MCF 10A (cell line): ENCODE measurements around the gene AGT. TPM values are rescaled to one million over a fixed set of nuclear protein-coding genes. Genes with fewer than 3 reads are reported as not detected.

ENCODE experiments used
- BruUV-seq: library from RNA; stranded (reverse); fragments of 400-500 nt; replicated peaks from 2 replicates; lab custom pipeline; 2021; lab: Mats Ljungman, UMichigan
- CTCF ChIA-PET: fragments of 300-600 bp; sonication (Branson Sonifier 250); formaldehyde crosslinking; extraction: SDS; loops from one replicate; lab custom pipeline; 2021; ENCODE audit warnings: antibody characterized with exemption, inconsistent platforms; lab: Yijun Ruan, JAX
- POLR2A ChIA-PET: fragments of 300-600, 350-650 bp; sonication (Branson Sonifier 250); formaldehyde crosslinking; extraction: SDS; loops from one replicate; lab custom pipeline; 2020; ENCODE audit warnings: antibody characterized with exemption, inconsistent platforms; lab: Yijun Ruan, JAX
- DNase-seq: peaks from one replicate; pipeline ENCODE4 v3.0.0-alpha.2; 2018; ENCODE audit not compliant: unreplicated experiment
- H3K27ac Mint-ChIP-seq: one replicate; pipeline ENCODE4 v1.8.0; 2022; ENCODE audit warnings: mild to moderate bottlenecking, low read depth, mixed read lengths; ENCODE audit not compliant: unreplicated experiment
- H3K27me3 Mint-ChIP-seq: one replicate; pipeline ENCODE4 v1.8.0; 2022; ENCODE audit warnings: mixed read lengths; ENCODE audit not compliant: insufficient read depth, unreplicated experiment
- H3K36me3 Mint-ChIP-seq: one replicate; pipeline ENCODE4 v1.8.0; 2022; ENCODE audit warnings: mild to moderate bottlenecking, moderate library complexity, mixed read lengths; ENCODE audit not compliant: insufficient read depth, unreplicated experiment
- H3K4me1 Mint-ChIP-seq: one replicate; pipeline ENCODE4 v1.8.0; 2022; ENCODE audit warnings: mixed read lengths; ENCODE audit not compliant: insufficient read depth, unreplicated experiment
- H3K4me3 Mint-ChIP-seq: one replicate; pipeline ENCODE4 v1.8.0; 2022; ENCODE audit warnings: mild to moderate bottlenecking, moderate library complexity, mixed read lengths; ENCODE audit not compliant: unreplicated experiment
- H3K9me3 Mint-ChIP-seq: one replicate; pipeline ENCODE4 v1.8.0; 2022; ENCODE audit warnings: mixed read lengths; ENCODE audit not compliant: unreplicated experiment
- CTCF ChIP-seq: fragments of 200-600 bp; IDR thresholded peaks from one replicate; pipeline ENCODE4 v1.8.0; 2022; ENCODE audit warnings: antibody characterized with exemption, mild to moderate bottlenecking; ENCODE audit not compliant: unreplicated experiment
- intact Hi-C: fragments of 100-400 bp; cut with micrococcal nuclease; formaldehyde crosslinking; loops from 2 replicates; pipeline ENCODE4 v1.14.1; 2022
- total RNA-seq: library from RNA; stranded (reverse); gene quantifications from 2 replicates; pipeline ENCODE4 v1.2.3, GENCODE V29; 2022

The AGT gene
- total RNA-seq, 1 experiment from 2014 or later, result not detected

- intact Hi-C loops, result no loop called here
- CTCF ChIA-PET, result no interaction called here
- H3K4me1 Mint-ChIP-seq, result no peaks in the 10 kb centered on the region
- no TSS peak for BruUV-seq
- TF ChIP-seq CTCF, result no peak
- H3K9me3 Mint-ChIP-seq, result no peaks in the 10 kb centered on the region
- no peak for DNase-seq
- no peak overlapping the region for H3K4me3 Mint-ChIP-seq
- H3K27me3 Mint-ChIP-seq, result peaks cover 5% of the 10 kb centered on the region
- H3K27ac Mint-ChIP-seq, result no peak overlapping the region
- POLR2A ChIA-PET, result no interaction called here
- H3K36me3 Mint-ChIP-seq, result no peaks in the 10 kb centered on the region
Observed at GRCh38 chr1:230750576-230750975, 36.7 kb upstream of the AGT start.

GRCh38 chr1:230749635-230750034, 35.7 kb upstream of the AGT start:
- CTCF ChIA-PET, result interaction anchor here (0.6 kb wide), 2 partner anchors 22 to 1729 kb away, joined by 4 read pairs; no protein-coding TSS in a partner anchor

DNA sequence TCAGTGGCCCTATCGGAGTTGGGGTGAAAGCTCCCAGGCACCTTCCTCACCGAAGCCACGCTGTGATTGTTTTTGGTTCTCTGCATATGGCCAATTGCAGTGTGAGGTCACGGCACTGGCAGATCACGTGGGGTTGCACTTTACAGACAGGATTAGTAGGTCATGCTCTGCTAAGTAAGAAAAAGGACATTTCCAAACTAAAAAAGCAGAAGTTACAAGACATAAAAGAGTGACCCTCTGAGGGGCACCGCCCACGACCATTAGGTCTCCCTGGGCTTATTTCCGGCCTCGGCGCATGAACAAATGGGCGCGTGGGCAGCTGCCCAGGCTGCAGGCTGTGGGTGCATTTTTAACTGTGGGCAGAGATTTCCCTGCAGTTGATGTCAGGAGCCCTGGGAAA, 35.2 kb upstream of the AGT start:
- Mint-ChIP-seq H3K27ac (no peak overlapping the region), H3K4me3 (no peak overlapping the region), H3K9me3 (no peaks in the 10 kb centered on the region), H3K4me1 (no peaks in the 10 kb centered on the region), H3K36me3 (no peaks in the 10 kb centered on the region), H3K27me3 (no peaks in the 10 kb centered on the region)
- intact Hi-C loops, result no loop called here
- ChIA-PET CTCF (interaction anchor here (0.6 kb wide), 3 partner anchors 22 to 1729 kb away, joined by 3 to 4 read pairs (median 4); no protein-coding TSS in a partner anchor), POLR2A (interaction anchor here (0.7 to 1.3 kb wide), 3 partner anchors 17 to 797 kb away, joined by 3 read pairs; partner anchors contain the start of gene AGT)
- DNase-seq, result no peak
- no TSS peak for BruUV-seq
- TF ChIP-seq CTCF, result no peak

More at GRCh38 chr1:230749635-230750034, 35.7 kb upstream of the AGT start:
- Mint-ChIP-seq H3K36me3 (no peaks in the 10 kb centered on the region), H3K4me3 (no peak overlapping the region), H3K27me3 (no peaks in the 10 kb centered on the region), H3K9me3 (no peaks in the 10 kb centered on the region), H3K27ac (no peak overlapping the region), H3K4me1 (no peaks in the 10 kb centered on the region)
- intact Hi-C loops, result no loop called here
- no peak for DNase-seq
- no peak for TF ChIP-seq CTCF
- BruUV-seq, result no TSS peak
- POLR2A ChIA-PET, result interaction anchor here (0.7 to 1.3 kb wide), 2 partner anchors 35 to 798 kb away, joined by 3 read pairs; partner anchors contain the start of gene AGT

GRCh38 chr1:230747890-230748800, 34.2 kb upstream of the AGT start:
- ChIA-PET POLR2A (interaction anchor here (0.7 kb wide), 1 partner anchor 16 kb away, joined by 3 read pairs; no protein-coding TSS in a partner anchor), CTCF (interaction anchor here (0.6 kb wide), 1 partner anchor 105 kb away, joined by 3 read pairs; no protein-coding TSS in a partner anchor)
- Mint-ChIP-seq H3K36me3 (no peaks in the 10 kb centered on the region), H3K4me1 (no peaks in the 10 kb centered on the region), H3K4me3 (no peak overlapping the region), H3K27me3 (no peaks in the 10 kb centered on the region), H3K9me3 (no peaks in the 10 kb centered on the region), H3K27ac (no peak overlapping the region)
- intact Hi-C loops, result no loop called here
- DNase-seq, result no peak
- no TSS peak for BruUV-seq
- no peak for TF ChIP-seq CTCF
